Nephron progenitor cell (in vitro differentiated cells): ENCODE data around the gene CABLES1.
"Not testable (repeated sequence)": the region's sequence is repeated elsewhere in the genome, so short reads cannot be mapped to it uniquely, and the experiment has no call there.

ENCODE experiments used
- DNase-seq: peaks from one replicate; pipeline ENCODE4 v3.0.0; 2021
- H3K27ac Mint-ChIP-seq: 2 replicates; pipeline ENCODE4 v1.8.0; 2021; ENCODE audit warnings: mild to moderate bottlenecking, moderate library complexity, mixed read lengths
- H3K27me3 Mint-ChIP-seq: 2 replicates; pipeline ENCODE4 v1.8.0; 2021; ENCODE audit warnings: mild to moderate bottlenecking, low read depth, mixed read lengths; ENCODE audit not compliant: poor library complexity
- H3K36me3 Mint-ChIP-seq: 2 replicates; pipeline ENCODE4 v1.8.0; 2021; ENCODE audit warnings: low read depth, mixed read lengths
- H3K4me1 Mint-ChIP-seq: 2 replicates; pipeline ENCODE4 v1.8.0; 2021; ENCODE audit warnings: mixed read lengths
- H3K4me3 Mint-ChIP-seq: 2 replicates; pipeline ENCODE4 v1.8.0; 2021; ENCODE audit warnings: mild to moderate bottlenecking, moderate library complexity, mixed read lengths
- H3K9me3 Mint-ChIP-seq: 2 replicates; pipeline ENCODE4 v1.8.0; 2021; ENCODE audit warnings: mild to moderate bottlenecking, moderate library complexity, mixed read lengths
- CTCF ChIP-seq: fragments of 200-600 bp; sonication (generic); IDR thresholded peaks from 2 replicates; pipeline ENCODE4 v1.5.0; 2021; ENCODE audit warnings: antibody characterized with exemption

Gene CABLES1

GRCh38 chr18:23134780-23135549 is at the start of gene CABLES1:
TSS of gene CABLES1 (plus strand) at chr18:23135485. CDS start at chr18:23135763, 278 bp downstream.
- peaks cover 66% of the 10 kb centered on the region for H3K4me1 Mint-ChIP-seq
- no peaks in the 10 kb centered on the region for H3K36me3 Mint-ChIP-seq
- no peaks in the 10 kb centered on the region for H3K9me3 Mint-ChIP-seq
- peaks cover 14% of the 10 kb centered on the region for H3K27me3 Mint-ChIP-seq
- TF ChIP-seq CTCF = no peak
- H3K4me3 Mint-ChIP-seq = peak within 1 kb of the TSS; percentile 87
- DNase-seq = peak; percentile 71
- H3K27ac Mint-ChIP-seq = no peak within 1 kb of the TSS

GRCh38 chr18:23087352-23087751 is 47.9 kb upstream of the CABLES1 start:
- no peak for TF ChIP-seq CTCF
- no peak for DNase-seq
- H3K4me3 Mint-ChIP-seq = no peak overlapping the region
- no peak overlapping the region for H3K27ac Mint-ChIP-seq
- no peaks in the 10 kb centered on the region for H3K36me3 Mint-ChIP-seq
- no peaks in the 10 kb centered on the region for H3K9me3 Mint-ChIP-seq
- H3K27me3 Mint-ChIP-seq = peaks cover 8% of the 10 kb centered on the region
- H3K4me1 Mint-ChIP-seq = no peaks in the 10 kb centered on the region

- H3K27ac Mint-ChIP-seq = no peak overlapping the region
- peaks cover 8% of the 10 kb centered on the region for H3K27me3 Mint-ChIP-seq
- H3K36me3 Mint-ChIP-seq = no peaks in the 10 kb centered on the region
- DNase-seq = no peak
- no peaks in the 10 kb centered on the region for H3K9me3 Mint-ChIP-seq
- peaks cover 4% of the 10 kb centered on the region for H3K4me1 Mint-ChIP-seq
- no peak for TF ChIP-seq CTCF
- H3K4me3 Mint-ChIP-seq = no peak overlapping the region
Observed at GRCh38 chr18:23088310-23088709, 47.0 kb upstream of the CABLES1 start.

- Mint-ChIP-seq H3K27me3 (peaks cover 33% of the 10 kb centered on the region), H3K4me1 (peaks cover 23% of the 10 kb centered on the region)
- H3K36me3 Mint-ChIP-seq, H3K27ac Mint-ChIP-seq, H3K4me3 Mint-ChIP-seq, H3K9me3 Mint-ChIP-seq, DNase-seq: not testable (repeated sequence)
Observed at GRCh38 chr18:23091017-23091993, 44.0 kb upstream of the CABLES1 start.

- peaks cover 41% of the 10 kb centered on the region for H3K27me3 Mint-ChIP-seq
- no peak overlapping the region for H3K27ac Mint-ChIP-seq
- no peak for TF ChIP-seq CTCF
- H3K36me3 Mint-ChIP-seq = no peaks in the 10 kb centered on the region
- H3K9me3 Mint-ChIP-seq = no peaks in the 10 kb centered on the region
- peaks cover 23% of the 10 kb centered on the region for H3K4me1 Mint-ChIP-seq
- no peak overlapping the region for H3K4me3 Mint-ChIP-seq
- DNase-seq = no peak
Observed at GRCh38 chr18:23092121-23092520, 43.2 kb upstream of the CABLES1 start.

GRCh38 chr18:23093130-23093529 is 42.2 kb upstream of the CABLES1 start:
- not testable (repeated sequence) for H3K27ac Mint-ChIP-seq, H3K9me3 Mint-ChIP-seq, DNase-seq, H3K36me3 Mint-ChIP-seq, H3K4me3 Mint-ChIP-seq
- Mint-ChIP-seq H3K27me3 (peaks cover 37% of the 10 kb centered on the region), H3K4me1 (peaks cover 23% of the 10 kb centered on the region)
